Rectal smooth muscle tissue (tissue), 1 donor: ENCODE measurements around the gene TMEM163.

Source experiments
- H3K27ac ChIP-seq: one replicate; pipeline ENCODE4 v1.7.0; 2013; ENCODE audit warnings: low read depth, low read length, inconsistent platforms
- H3K27me3 ChIP-seq: one replicate; pipeline ENCODE4 v1.7.0; 2013; ENCODE audit warnings: low read length; ENCODE audit not compliant: control insufficient read depth, insufficient read depth
- H3K36me3 ChIP-seq: one replicate; pipeline ENCODE4 v1.7.0; 2013; ENCODE audit warnings: low read length; ENCODE audit not compliant: control insufficient read depth, insufficient read depth
- H3K4me1 ChIP-seq: one replicate; pipeline ENCODE4 v1.7.0; 2013; ENCODE audit warnings: low read length; ENCODE audit not compliant: control insufficient read depth, insufficient read depth
- H3K4me3 ChIP-seq: one replicate; pipeline ENCODE4 v1.7.0; 2013; ENCODE audit warnings: low read length
- H3K9ac ChIP-seq: one replicate; pipeline ENCODE4 v1.7.0; 2013; ENCODE audit warnings: low read length

TMEM163 gene

DNA sequence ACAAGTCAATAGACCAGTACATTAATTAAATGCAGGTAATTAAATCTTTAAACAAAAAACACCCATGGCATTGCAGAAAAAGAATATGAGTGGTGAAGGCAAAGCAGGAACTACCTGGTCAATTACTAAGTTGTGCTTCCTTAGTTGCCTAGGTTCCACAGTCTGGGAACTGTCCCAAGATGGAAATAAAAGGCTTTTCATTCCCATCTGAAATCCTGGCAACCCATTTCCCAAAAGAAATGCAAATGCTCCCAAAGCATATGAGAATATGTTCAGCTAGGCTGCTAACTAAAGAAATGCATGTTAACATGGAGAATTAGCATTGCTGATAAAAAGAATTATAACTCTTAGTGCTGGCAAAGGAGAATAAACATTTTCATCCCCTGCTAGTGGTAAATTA, 177.8 kb downstream of the TMEM163 start:
- H3K9ac ChIP-seq = no peak overlapping the region
- H3K36me3 ChIP-seq = no peaks in the 10 kb centered on the region
- H3K27ac ChIP-seq = no peak overlapping the region

DNA sequence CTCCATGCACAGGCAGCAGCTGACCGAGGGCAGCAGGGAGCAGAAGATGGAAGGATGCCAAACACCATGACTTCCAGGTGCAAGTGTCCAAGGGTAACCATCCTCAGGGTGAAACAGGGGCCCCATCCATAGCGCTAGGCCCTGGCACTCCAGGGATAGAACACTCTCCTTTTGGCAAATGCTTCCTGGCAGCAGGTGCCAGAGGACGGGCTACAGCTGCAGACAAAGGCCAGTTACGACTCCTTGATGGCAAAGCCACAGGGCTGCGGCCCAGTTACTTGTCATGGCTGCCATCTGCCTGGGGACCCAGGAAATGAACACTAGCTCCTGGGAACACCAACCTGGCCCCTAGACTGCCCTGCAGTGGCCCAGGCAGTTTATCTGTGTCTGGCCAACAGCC, 178.8 kb downstream of the TMEM163 start:
- Histone ChIP-seq H3K4me1 (no peaks in the 10 kb centered on the region), H3K27me3 (no peaks in the 10 kb centered on the region), H3K27ac (no peak overlapping the region), H3K9ac (no peak overlapping the region), H3K4me3 (no peak overlapping the region), H3K36me3 (no peaks in the 10 kb centered on the region)

More for the DNA sequence above, 177.8 kb downstream of the TMEM163 start:
- Histone ChIP-seq H3K27me3 (no peaks in the 10 kb centered on the region), H3K4me1 (no peaks in the 10 kb centered on the region), H3K4me3 (no peak overlapping the region)

DNA sequence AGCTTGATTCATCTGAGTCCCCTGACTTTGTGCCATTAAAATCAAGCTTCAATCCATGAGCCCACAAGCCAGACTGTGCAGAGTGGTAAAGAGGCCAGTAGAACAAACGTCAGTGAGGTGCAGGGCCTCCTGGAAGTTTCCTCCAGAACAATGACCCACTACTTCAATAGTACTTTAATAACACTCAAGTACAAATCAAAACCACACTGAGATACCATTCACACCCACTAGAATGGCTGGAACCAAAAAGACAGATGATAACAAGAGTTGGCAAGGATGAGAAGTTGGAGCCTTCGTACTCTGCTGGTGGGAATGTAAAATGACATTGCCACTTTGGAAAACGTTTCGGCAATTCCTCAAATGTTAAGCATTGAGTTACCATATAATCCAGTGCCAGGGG, 181.1 kb downstream of the TMEM163 start:
- no peaks in the 10 kb centered on the region for H3K27me3 ChIP-seq
- no peak overlapping the region for H3K9ac ChIP-seq
- H3K36me3 ChIP-seq = no peaks in the 10 kb centered on the region
- no peaks in the 10 kb centered on the region for H3K4me1 ChIP-seq
- no peak overlapping the region for H3K27ac ChIP-seq
- H3K4me3 ChIP-seq = no peak overlapping the region

DNA sequence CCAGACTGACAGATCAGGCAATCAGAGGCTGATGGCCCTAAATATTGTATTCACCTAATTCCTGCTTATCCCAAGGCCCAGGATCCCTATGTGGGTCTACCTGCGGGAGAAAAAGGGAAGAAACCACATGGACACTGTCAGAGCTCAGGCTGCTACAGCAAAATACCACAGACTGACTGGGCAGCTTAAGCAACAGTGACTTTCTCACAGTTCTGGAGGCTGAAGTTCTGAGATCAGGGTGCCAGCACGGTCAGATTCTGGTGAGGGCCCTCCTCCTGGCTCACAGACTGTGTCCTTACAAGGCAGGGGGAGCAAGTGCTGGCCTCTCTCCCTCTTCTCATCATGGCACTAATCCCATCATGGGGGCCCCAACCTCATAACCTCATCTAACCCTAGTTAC, 181.7 kb downstream of the TMEM163 start:
- no peak overlapping the region for H3K4me3 ChIP-seq
- H3K9ac ChIP-seq = no peak overlapping the region
- H3K36me3 ChIP-seq = no peaks in the 10 kb centered on the region
- no peaks in the 10 kb centered on the region for H3K4me1 ChIP-seq
- H3K27ac ChIP-seq = no peak overlapping the region
- H3K27me3 ChIP-seq = no peaks in the 10 kb centered on the region

DNA sequence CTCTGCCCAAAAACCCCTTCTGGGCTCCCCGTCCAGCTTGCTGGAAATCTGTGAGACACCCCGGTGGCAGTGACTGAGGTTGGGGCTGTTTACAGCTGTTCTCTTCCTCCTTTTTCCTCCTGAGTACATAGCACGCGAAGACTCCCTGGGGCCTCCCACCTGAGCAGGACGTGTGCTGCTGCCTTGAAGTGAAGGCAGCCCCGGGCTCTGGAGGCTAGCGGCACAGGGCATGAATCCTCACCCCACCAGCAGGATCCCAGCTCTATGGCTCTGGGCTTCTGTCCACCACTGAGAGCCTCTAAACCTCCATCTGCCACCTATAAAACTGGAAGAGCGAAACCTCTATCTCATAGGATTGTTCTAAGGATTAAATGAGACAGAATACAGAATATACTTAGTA, 182.5 kb downstream of the TMEM163 start:
- no peak overlapping the region for H3K27ac ChIP-seq
- no peaks in the 10 kb centered on the region for H3K27me3 ChIP-seq
- no peak overlapping the region for H3K4me3 ChIP-seq
- H3K36me3 ChIP-seq = no peaks in the 10 kb centered on the region
- H3K9ac ChIP-seq = no peak overlapping the region
- no peaks in the 10 kb centered on the region for H3K4me1 ChIP-seq

DNA sequence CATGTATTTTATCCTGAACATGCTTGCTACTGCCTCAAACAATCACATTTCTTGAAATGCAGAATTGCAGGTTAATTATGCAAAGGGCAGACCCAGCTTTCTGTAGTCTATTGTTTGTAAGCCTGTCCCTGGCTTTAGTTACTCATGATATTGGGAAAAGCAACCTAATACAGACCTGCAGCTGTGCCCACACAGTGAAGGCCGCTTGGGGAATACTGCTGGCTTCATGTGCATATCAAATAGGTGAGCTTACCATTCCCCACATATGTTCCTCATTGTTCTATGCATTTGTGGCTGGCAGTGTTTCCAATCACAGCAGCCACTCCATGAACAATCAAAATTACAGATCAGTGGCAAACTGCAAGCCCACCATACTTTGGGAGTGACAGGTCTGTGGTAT, 186.3 kb downstream of the TMEM163 start:
- no peak overlapping the region for H3K9ac ChIP-seq
- H3K27ac ChIP-seq = no peak overlapping the region
- no peaks in the 10 kb centered on the region for H3K4me1 ChIP-seq
- H3K36me3 ChIP-seq = no peaks in the 10 kb centered on the region
- no peaks in the 10 kb centered on the region for H3K27me3 ChIP-seq
- no peak overlapping the region for H3K4me3 ChIP-seq

DNA sequence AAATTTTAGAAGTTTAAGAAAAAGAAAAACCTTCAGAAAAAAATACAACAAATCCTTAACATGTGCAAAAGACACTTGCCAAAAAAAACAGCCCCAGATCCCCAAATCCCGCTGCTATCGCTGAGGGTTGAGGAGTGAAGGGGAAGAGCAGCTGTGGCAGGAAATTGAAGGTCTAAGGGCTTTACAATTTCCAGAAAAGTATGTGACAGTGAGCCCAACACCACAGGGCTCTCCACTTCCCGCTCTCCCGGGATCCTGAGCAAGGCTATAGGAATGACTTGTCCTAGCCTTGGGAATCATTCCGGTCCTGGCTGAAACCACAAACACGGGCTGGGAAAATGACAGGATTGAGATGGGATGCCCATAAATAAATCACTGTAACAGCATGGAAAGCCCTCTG, 191.4 kb downstream of the TMEM163 start:
- Histone ChIP-seq H3K4me3 (no peak overlapping the region), H3K9ac (no peak overlapping the region), H3K36me3 (no peaks in the 10 kb centered on the region), H3K4me1 (no peaks in the 10 kb centered on the region), H3K27ac (no peak overlapping the region), H3K27me3 (no peaks in the 10 kb centered on the region)

DNA sequence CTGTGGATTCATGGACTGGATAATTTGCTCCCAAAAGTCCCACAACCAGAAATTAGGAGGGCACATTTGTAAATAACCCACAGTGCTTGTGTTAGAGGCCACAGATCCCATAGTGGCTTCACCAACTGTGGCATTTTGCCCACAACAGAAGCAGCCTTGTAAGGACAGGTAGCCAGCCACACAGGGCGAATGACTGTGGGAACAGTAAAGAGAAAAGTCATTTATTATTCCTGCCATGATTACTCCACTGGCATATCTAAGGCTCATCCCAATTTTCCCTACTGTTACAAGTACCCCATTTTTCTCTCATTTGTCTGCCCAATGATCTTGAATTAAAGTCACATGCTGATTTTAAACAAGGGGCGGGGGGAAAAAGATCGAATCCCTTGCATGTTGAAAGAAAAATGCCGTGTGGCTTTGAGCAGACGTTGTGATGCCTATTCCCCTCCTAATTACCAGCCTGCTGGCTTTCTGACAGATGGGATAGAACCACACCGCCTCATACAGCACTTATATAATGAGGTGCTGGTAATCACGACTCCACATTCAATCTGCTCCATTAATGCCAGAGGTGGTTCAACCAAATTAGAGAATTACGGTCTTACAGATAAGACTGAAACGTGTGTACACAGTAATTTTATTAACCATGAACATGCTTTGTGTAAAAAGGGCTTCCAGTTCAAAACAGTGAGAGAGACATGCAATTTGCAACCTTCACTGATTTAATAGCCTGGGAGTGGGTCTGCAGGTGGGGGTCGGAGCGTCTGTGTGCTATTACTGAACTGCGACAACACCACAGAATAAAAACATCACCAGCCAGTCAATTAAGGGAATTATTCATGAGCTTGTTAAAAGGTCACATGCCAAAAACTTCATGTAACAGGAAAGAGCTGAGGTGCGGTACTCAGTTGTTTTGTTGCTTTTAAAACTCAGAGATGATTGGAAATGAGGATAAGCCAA, 196.0 kb downstream of the TMEM163 start:
- no peak overlapping the region for H3K27ac ChIP-seq
- H3K9ac ChIP-seq = no peak overlapping the region
- H3K4me3 ChIP-seq = no peak overlapping the region
- H3K27me3 ChIP-seq = no peaks in the 10 kb centered on the region
- no peaks in the 10 kb centered on the region for H3K4me1 ChIP-seq
- no peaks in the 10 kb centered on the region for H3K36me3 ChIP-seq

DNA sequence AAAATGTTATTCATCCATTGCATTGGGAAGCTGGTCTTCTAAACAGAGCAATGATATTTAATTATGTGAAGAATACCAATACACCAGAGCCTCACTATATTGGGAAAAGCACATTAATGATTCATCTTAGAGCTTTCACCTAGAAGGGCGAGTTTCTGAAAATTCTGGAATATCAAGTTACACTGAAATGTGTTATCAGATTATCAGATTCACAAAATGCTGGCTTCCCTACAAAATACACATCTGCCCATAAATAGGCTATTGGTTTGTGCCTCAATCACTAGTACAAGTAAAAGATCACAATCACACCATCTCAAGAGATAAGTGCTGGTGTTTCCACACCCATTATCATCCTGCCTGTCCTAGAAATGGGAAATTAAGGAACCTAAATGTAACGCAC, 200.7 kb downstream of the TMEM163 start:
- Histone ChIP-seq H3K27ac (no peak overlapping the region), H3K27me3 (no peaks in the 10 kb centered on the region), H3K9ac (no peak overlapping the region), H3K4me1 (no peaks in the 10 kb centered on the region), H3K36me3 (no peaks in the 10 kb centered on the region), H3K4me3 (no peak overlapping the region)

DNA sequence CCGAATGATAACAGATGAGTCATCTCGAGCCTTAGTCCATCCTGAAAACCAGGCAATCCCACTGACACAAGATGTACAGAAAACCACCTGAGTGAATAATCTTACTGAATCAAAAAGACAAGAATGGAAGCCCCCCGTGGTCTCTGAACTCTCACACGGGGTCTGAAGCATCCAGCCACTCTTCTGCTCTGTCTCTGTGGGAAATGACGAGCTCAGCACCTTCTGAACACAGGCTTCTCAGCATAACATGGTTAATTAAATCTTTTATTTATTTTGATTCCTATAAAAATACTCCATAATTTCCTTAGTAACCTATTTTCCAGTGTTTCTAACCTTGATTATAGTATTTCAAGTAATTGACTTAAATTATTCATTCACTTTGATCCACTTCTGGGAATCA, 203.7 kb downstream of the TMEM163 start:
- Histone ChIP-seq H3K4me1 (no peaks in the 10 kb centered on the region), H3K9ac (no peak overlapping the region), H3K27ac (no peak overlapping the region), H3K4me3 (no peak overlapping the region), H3K27me3 (no peaks in the 10 kb centered on the region), H3K36me3 (no peaks in the 10 kb centered on the region)

DNA sequence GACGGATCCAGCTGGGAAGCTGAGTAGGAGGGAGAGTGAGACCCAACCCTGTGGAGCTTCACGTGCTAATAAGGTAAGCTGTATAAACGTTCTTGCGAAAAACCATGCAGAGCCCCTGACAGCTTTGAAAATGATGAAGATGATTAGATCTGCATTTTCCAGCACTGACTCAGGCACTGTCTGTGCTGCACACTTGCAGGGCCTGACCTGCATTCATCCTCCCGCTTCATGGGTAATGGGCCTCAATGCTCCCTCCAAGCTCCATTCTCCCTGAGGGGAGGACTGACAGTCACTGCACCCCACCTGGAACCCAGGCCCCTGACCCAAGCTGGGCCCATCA, 205.4 kb downstream of the TMEM163 start:
- Histone ChIP-seq H3K27me3 (no peaks in the 10 kb centered on the region), H3K36me3 (no peaks in the 10 kb centered on the region), H3K4me3 (no peak overlapping the region), H3K27ac (no peak overlapping the region), H3K9ac (no peak overlapping the region), H3K4me1 (no peaks in the 10 kb centered on the region)

DNA sequence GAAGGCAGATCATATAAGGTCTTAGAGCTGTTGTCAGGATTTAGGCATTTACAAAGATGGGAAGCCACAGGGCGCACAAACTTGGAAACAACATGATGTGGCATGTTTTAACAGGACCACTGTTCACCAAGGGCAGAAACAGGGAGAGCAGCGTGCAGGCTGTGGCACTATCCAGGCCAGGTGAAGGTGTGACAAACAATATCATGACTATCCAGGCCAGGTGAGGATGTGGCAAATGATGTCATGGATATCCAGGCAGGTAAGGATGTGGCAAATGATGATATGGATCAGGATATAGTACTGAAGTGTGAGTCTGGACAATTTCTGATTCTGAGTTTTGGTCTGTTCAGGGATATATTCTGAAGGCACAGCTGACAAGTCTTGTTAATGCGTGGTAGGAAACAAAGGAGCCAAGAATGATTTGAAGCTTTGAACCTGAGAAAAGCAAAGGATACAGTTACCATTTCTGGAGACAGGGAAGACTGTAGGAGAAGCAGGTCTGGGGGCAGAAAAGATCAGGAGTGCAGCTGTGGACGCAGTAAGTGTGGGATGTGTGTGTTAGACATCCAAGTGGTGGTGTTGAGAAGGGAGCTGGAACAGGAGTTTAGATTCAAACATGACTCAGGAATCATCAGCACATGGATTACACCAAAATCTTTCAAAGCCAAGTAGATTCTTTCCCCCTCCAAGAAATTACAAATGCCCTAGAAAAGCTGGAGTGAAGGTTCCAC, 205.9 kb downstream of the TMEM163 start:
- H3K4me1 ChIP-seq = no peaks in the 10 kb centered on the region
- no peaks in the 10 kb centered on the region for H3K36me3 ChIP-seq
- no peaks in the 10 kb centered on the region for H3K27me3 ChIP-seq
- no peak overlapping the region for H3K27ac ChIP-seq
- H3K9ac ChIP-seq = no peak overlapping the region
- no peak overlapping the region for H3K4me3 ChIP-seq

DNA sequence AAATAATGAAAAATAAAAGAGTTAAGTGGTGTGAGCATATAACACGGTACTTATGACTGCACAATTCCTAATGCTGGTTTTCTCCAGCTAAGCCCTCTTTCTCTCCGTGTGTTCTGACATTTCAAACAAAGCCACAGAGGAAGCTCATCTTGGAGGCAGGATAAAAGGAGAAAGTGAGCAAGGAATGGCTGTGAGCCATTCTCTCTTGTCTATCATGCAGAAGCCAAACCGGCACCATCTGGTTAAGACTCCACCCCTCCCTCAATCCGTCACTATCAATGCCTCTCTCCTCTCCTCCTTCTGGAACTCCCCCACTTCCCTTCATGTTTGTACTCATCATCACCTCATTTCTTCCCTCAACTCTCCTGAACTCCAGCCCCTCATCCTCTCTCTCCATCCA, 210.4 kb downstream of the TMEM163 start:
- no peaks in the 10 kb centered on the region for H3K36me3 ChIP-seq
- no peaks in the 10 kb centered on the region for H3K4me1 ChIP-seq
- no peak overlapping the region for H3K27ac ChIP-seq
- no peak overlapping the region for H3K4me3 ChIP-seq
- no peaks in the 10 kb centered on the region for H3K27me3 ChIP-seq
- no peak overlapping the region for H3K9ac ChIP-seq
